HL-60/S4 (cell line): ENCODE data around the gene AAMP.

Experiments
- in situ Hi-C: fragments of 300-500 bp; cut with MboI; formaldehyde crosslinking; loops from 2 replicates; pipeline ENCODE4 v1.14.3; 2022; ENCODE audit warnings: low sequenced_read_pairs

The AAMP gene

GRCh38 chr2:218261423-218262236 lies 8.3 kb downstream of the AAMP start:
- in situ Hi-C loops: no loop called here

DNA sequence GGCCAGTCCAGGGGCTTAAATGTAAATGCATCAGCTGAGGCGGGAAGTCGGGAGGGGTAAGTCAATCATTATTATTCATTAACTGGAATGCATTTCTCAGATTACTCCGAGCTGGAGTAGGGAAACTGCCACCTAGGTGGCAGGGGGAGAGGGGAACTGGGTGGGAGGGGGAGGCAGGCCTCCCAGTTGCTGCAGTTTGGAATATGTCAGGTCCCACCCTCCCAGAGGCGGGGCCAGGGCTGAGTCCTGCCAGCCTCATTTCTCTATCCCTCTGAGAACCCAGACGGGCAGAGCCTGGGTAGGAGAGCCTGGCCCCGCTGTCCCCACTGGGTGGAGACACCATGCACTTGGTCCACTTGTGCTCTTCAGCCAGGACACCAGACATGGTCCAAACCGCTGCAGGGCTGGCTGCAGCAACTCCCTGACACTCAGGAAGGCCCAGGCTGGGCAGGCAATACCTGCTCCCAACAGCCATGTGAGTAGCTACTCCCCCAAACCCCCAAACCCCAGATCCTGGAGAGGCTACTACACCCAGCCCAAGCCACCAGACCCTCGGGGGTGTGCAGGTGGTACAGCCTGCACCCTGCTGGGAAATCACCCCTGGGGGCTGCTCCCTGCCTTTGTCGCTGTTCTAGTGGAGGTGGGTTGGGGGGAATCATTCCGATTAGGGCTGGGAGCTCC lies 9.1 kb downstream of the AAMP start, which contains the start of gene GPBAR1:
GPBAR1 (plus strand) TSS at position 274 of the 681 bp plus-strand sequence. CDS start 1,710 bp downstream, outside the sequence.
- in situ Hi-C loops: no loop called here

GRCh38 chr2:218260166-218260565 lies 9.8 kb downstream of the AAMP start:
- in situ Hi-C loops: no loop called here

DNA sequence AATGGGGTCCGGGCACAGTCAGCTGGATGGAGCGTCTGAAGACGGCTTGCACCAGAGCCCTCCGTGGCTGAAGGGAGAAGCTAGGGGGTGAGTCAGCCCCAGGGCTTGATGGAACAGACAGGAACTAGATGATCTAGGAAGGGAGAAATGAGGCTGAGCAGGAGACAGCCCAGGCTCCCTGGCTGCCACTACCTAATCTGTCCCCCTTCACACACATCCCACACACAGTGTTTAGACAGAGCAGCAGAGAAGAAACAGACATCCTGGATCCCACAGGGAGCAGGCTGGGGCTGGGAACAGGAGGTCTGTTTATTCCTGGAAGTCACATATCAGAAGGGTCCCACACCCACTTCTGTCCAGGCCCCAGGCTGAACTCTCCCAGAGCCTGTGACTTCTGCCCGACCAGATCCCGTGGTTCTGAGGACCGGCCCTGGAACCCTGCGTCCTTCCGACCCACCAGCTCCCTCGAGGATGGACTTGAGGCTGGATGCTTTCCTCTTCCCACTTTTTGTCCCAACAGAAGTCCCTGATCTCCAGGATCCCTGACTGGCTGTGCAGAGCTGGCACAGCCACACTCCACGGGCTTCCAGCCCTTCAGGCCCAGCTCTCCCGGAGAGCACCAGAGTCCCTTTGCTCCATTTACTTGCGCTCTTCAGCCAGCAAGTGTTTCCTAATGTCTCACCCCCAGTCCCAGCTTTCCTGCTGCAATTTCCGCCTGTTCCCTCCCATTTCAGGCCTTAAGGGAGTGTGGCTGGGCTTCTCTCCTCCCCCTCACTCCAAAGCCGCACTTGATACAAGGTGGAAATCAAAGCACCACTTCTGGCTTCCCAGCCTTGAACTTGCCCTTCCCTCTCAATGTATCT lies 10.6 kb downstream of the AAMP start:
- in situ Hi-C loops: loop anchor here (5.0 kb wide), 1 partner anchor 77 kb away; no protein-coding TSS in a partner anchor

GRCh38 chr2:218257390-218257981 lies 12.5 kb downstream of the AAMP start:
- in situ Hi-C loops: loop anchor here (5.0 kb wide), 1 partner anchor 75 kb away; no protein-coding TSS in a partner anchor

GRCh38 chr2:218256612-218257350 lies 13.2 kb downstream of the AAMP start:
- in situ Hi-C loops: loop anchor here (5.0 kb wide), 1 partner anchor 74 kb away; no protein-coding TSS in a partner anchor

GRCh38 chr2:218255446-218255845 lies 14.5 kb downstream of the AAMP start:
- in situ Hi-C loops: loop anchor here (5.0 kb wide), 1 partner anchor 73 kb away; no protein-coding TSS in a partner anchor

- in situ Hi-C loops: no loop called here
Observed at GRCh38 chr2:218253232-218253625, 16.7 kb downstream of the AAMP start.

DNA sequence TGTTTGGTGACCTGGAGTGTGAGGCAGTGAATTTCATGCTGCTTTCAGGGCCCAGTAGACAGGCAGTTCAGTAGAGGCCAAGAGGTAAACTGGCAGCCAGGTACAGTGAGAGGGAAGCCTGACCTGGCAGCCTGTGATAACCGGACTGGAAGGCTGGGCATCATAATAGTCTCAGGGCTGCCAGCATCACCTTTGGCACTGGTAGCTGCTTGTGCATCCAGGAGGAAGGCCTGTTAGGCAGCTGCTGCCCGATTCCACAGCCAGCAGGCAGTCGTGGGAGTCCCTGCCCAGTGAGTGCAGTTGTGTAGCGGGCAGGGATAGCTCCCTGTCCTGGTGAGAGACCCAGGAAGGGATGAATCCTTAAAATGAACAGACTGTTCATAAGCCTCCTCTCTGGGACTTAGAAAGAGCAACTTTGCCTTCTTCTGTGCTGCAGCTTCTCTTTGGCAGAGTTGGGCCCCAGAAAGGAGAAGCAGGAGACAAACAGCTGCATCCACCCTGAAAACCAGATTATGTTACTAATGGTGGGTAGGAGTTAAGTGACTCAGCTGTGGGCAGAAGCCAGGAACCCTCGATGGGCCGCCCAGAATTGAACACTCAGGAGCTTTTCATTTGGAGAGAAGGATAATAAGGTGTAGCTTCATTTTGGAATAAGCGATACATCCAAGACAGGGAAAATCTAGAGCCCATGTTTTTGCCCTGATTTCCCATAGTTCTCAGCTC lies 17.3 kb downstream of the AAMP start:
- in situ Hi-C loops: no loop called here

DNA sequence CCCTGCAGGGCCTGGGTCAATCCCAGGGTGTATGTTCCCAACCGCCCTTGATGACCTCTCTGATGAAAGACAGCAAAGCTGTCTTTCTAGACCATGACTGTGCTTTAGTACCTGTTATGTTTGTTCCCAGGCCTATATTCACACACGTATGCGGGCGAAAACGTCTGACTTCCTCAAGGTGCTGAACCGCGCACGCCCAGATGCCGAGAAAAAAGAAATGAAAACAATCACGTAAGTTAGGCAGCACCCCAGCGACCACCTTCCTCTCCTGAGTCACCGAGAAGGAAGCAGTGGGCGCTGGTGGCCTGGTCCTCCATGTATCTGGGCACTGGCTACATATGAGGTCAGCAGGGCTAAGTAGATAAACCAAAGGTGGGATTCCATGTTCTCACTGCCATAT lies 20.2 kb downstream of the AAMP start:
- in situ Hi-C loops: no loop called here

- in situ Hi-C loops: no loop called here
Observed at GRCh38 chr2:218245214-218245613, 24.7 kb downstream of the AAMP start.

DNA sequence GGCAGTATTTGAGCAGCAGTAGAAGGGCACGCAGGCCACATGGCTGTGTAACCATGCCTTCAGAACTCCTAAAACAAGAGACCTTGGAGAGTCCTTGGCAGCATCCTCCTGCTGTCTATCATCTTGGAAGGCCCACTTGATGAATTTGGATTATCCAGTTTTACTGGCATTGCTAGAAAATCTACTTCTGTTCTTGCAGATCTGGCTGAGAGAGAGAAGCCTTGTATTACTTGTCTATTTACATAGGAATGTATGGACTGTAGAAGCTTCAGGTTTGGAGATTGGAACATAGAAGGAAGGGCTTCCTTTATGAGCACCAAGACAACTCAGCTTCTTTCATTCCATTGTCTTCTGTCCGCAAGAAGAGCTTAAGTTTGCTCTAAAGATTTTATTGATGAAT lies 25.3 kb downstream of the AAMP start:
- in situ Hi-C loops: no loop called here

DNA sequence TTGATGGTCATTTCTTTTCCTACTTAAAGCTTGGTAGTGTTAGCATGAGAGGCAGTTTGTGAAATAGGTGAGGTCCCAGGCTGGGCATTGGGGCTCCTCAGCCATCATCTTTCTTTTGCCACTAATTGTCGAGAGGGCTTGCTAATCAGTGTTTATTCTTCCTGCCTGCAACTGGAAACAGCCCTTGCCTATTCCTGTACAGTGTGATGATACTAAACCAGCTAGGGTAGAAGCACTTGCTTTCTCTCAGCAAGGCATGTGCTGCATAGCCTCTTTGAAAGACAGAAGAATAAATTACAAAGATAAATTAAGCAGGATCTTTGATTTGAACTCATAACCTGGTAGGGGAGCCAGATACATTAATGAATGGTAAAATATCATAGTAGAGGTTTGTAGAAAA lies 25.7 kb downstream of the AAMP start:
- in situ Hi-C loops: no loop called here

GRCh38 chr2:218238887-218239286 lies 31.1 kb downstream of the AAMP start:
- in situ Hi-C loops: no loop called here

GRCh38 chr2:218236829-218237228 lies 33.1 kb downstream of the AAMP start:
- in situ Hi-C loops: no loop called here

GRCh38 chr2:218235017-218235416 lies 34.9 kb downstream of the AAMP start:
- in situ Hi-C loops: no loop called here

- in situ Hi-C loops: no loop called here
Observed at GRCh38 chr2:218234521-218234920, 35.4 kb downstream of the AAMP start.

GRCh38 chr2:218233543-218233942 lies 36.4 kb downstream of the AAMP start:
- in situ Hi-C loops: no loop called here

DNA sequence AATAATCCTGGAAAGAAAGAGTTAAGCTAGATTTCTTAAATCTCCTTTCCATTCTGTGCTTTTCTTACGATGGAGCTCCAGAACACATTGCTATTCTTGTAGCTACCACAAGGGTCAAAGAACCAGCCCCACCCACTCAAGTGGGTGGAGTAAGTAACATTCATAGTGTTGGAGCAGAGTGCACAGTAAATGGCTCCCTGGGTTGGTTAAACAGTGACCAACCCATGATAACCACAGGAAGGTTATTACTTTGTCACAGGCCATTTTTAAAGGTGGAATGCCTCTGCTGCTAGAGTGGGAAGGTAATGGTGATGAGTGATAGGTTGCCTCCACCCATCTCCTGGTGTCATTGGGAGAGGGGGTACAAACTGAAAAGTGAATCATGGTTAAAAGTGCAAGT lies 39.1 kb downstream of the AAMP start:
- in situ Hi-C loops: no loop called here
